Stimulated activated CD4-positive, alpha-beta T cell treated with anti-CD3 and anti-CD28 coated beads, Interleukin-4, amount 100 ng/mL, for 4 hours (primary cell): ENCODE results near the gene WHRN.

Experiments
- DNase-seq, 2 experiments: peaks; one replicate each; pipeline ENCODE4 v3.0.0-alpha.2; 2020

The WHRN gene

DNA sequence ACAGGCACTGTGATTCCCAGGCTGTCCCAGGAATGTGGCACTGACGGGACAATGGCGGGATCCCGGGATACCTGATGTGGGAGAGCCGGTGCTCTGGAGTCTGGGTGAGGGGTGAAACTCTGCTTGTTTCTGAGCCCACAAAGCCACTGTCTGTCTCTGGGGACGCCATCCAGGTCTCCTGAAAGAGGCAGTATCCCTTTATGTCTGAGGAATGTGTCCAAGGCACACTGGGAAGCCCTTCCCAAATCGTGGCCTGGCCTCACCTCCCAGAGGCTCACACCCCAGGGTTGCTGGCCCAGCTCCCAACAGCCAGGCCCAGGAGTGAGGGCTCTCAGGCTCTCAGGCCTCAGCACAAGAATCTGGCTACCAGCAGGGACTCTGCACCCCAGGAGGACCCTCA is 148.5 kb downstream of the WHRN start:
- DNase-seq: no peak

DNA sequence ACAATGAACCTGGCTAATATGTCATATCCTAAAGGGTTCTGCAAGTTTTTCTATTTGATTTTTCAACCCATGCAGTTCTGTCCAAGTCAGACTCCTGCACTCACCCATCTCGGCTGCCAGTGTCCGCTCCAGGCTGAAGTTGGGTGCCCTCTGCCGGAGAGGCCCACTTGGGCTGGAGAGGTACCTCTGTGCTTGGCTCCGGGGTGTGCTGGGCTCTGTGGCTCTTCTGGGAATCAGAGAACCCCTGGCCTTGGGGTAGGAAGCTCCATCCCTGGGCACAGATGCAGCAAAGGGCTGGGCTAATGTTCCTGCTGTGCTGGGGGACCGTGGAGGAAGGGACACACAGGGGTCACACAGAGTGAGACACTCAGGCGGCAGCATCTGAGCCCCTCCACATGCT is 149.5 kb downstream of the WHRN start:
- DNase-seq: no peak
